Neuron (in vitro differentiated cells): ENCODE data around the gene PSMD13.

Experiments used
- H2AFZ ChIP-seq: one replicate; pipeline ENCODE4 v1.6.1; 2013; ENCODE audit warnings: low read depth, mild to moderate bottlenecking, inconsistent platforms, low read length, moderate library complexity
- H3K27me3 ChIP-seq: one replicate; pipeline ENCODE4 v1.6.1; 2013; ENCODE audit warnings: low read length; ENCODE audit not compliant: insufficient read depth
- H3K36me3 ChIP-seq: one replicate; pipeline ENCODE4 v1.6.1; 2013; ENCODE audit warnings: low read length; ENCODE audit not compliant: insufficient read depth
- H3K4me1 ChIP-seq: one replicate; pipeline ENCODE4 v1.6.1; 2013; ENCODE audit warnings: low read length; ENCODE audit not compliant: insufficient read depth
- H3K4me3 ChIP-seq: 2 replicates; pipeline ENCODE4 v1.5.1; 2013; ENCODE audit warnings: mild to moderate bottlenecking, low read length, moderate library complexity
- H3K9me3 ChIP-seq: one replicate; pipeline ENCODE4 v1.6.1; 2013; ENCODE audit warnings: low read length

PSMD13 gene

GRCh38 chr11:199782-200181, 37.0 kb upstream of the PSMD13 start:
- Histone ChIP-seq H3K36me3 (peaks cover 14% of the 10 kb centered on the region), H3K27me3 (no peaks in the 10 kb centered on the region), H2AFZ (no peak overlapping the region), H3K9me3 (no peaks in the 10 kb centered on the region), H3K4me1 (no peaks in the 10 kb centered on the region), H3K4me3 (no peak overlapping the region)

GRCh38 chr11:200224-201003, 36.4 kb upstream of the PSMD13 start:
- Histone ChIP-seq H2AFZ (no peak overlapping the region), H3K4me1 (no peaks in the 10 kb centered on the region), H3K9me3 (no peaks in the 10 kb centered on the region), H3K27me3 (no peaks in the 10 kb centered on the region), H3K4me3 (no peak overlapping the region), H3K36me3 (peaks cover 20% of the 10 kb centered on the region)

- Histone ChIP-seq H3K4me3 (no peak overlapping the region), H3K9me3 (no peaks in the 10 kb centered on the region), H3K36me3 (peaks cover 24% of the 10 kb centered on the region), H2AFZ (no peak overlapping the region), H3K4me1 (peaks cover 10% of the 10 kb centered on the region), H3K27me3 (no peaks in the 10 kb centered on the region)
Measured at GRCh38 chr11:201966-202365, 34.8 kb upstream of the PSMD13 start.

GRCh38 chr11:202490-202889, 34.3 kb upstream of the PSMD13 start:
- no peak overlapping the region for H2AFZ ChIP-seq
- no peak overlapping the region for H3K4me3 ChIP-seq
- no peaks in the 10 kb centered on the region for H3K27me3 ChIP-seq
- peaks cover 24% of the 10 kb centered on the region for H3K36me3 ChIP-seq
- H3K9me3 ChIP-seq: no peaks in the 10 kb centered on the region
- H3K4me1 ChIP-seq: peaks cover 10% of the 10 kb centered on the region

- Histone ChIP-seq H3K9me3 (no peaks in the 10 kb centered on the region), H3K36me3 (peaks cover 24% of the 10 kb centered on the region), H3K27me3 (no peaks in the 10 kb centered on the region), H3K4me3 (no peak overlapping the region), H3K4me1 (peaks cover 13% of the 10 kb centered on the region), H2AFZ (no peak overlapping the region)
Measured at GRCh38 chr11:203056-203944, 33.5 kb upstream of the PSMD13 start.

GRCh38 chr11:203945-204586, 32.7 kb upstream of the PSMD13 start:
- no peak overlapping the region for H3K4me3 ChIP-seq
- H3K36me3 ChIP-seq: peaks cover 24% of the 10 kb centered on the region
- peaks cover 15% of the 10 kb centered on the region for H3K4me1 ChIP-seq
- H3K9me3 ChIP-seq: no peaks in the 10 kb centered on the region
- no peaks in the 10 kb centered on the region for H3K27me3 ChIP-seq
- H2AFZ ChIP-seq: no peak overlapping the region

- H2AFZ ChIP-seq: no peak overlapping the region
- no peaks in the 10 kb centered on the region for H3K9me3 ChIP-seq
- H3K4me1 ChIP-seq: peaks cover 20% of the 10 kb centered on the region
- peaks cover 27% of the 10 kb centered on the region for H3K36me3 ChIP-seq
- H3K27me3 ChIP-seq: no peaks in the 10 kb centered on the region
- no peak overlapping the region for H3K4me3 ChIP-seq
Measured at GRCh38 chr11:204587-205109, 32.1 kb upstream of the PSMD13 start.

- Histone ChIP-seq H3K36me3 (peaks cover 35% of the 10 kb centered on the region), H3K4me1 (peaks cover 28% of the 10 kb centered on the region), H3K9me3 (no peaks in the 10 kb centered on the region), H3K4me3 (peak overlapping the region; percentile 60), H3K27me3 (no peaks in the 10 kb centered on the region), H2AFZ (no peak overlapping the region)
Measured at GRCh38 chr11:205221-206001, 31.4 kb upstream of the PSMD13 start.

GRCh38 chr11:206002-206384, 30.8 kb upstream of the PSMD13 start:
- H3K36me3 ChIP-seq: peaks cover 41% of the 10 kb centered on the region

GRCh38 chr11:206526-207207, 30.1 kb upstream of the PSMD13 start:
- no peak overlapping the region for H2AFZ ChIP-seq
- peak overlapping the region; percentile 60 for H3K4me3 ChIP-seq
- H3K27me3 ChIP-seq: no peaks in the 10 kb centered on the region
- H3K4me1 ChIP-seq: peaks cover 28% of the 10 kb centered on the region
- peaks cover 44% of the 10 kb centered on the region for H3K36me3 ChIP-seq
- H3K9me3 ChIP-seq: no peaks in the 10 kb centered on the region

More at GRCh38 chr11:206002-206384, 30.8 kb upstream of the PSMD13 start:
- Histone ChIP-seq H3K4me3 (peak overlapping the region; percentile 60), H3K4me1 (peaks cover 28% of the 10 kb centered on the region), H3K9me3 (no peaks in the 10 kb centered on the region), H2AFZ (no peak overlapping the region), H3K27me3 (no peaks in the 10 kb centered on the region)

- Histone ChIP-seq H3K27me3 (no peaks in the 10 kb centered on the region), H2AFZ (no peak within 1 kb of the TSS), H3K4me1 (peaks cover 28% of the 10 kb centered on the region), H3K9me3 (no peaks in the 10 kb centered on the region), H3K4me3 (peak within 1 kb of the TSS; percentile 60), H3K36me3 (peaks cover 50% of the 10 kb centered on the region)
Measured at GRCh38 chr11:207208-207862, 29.4 kb upstream of the PSMD13 start, which contains the start of the genes BET1L and RIC8A. TSS of gene BET1L (minus strand) at chr11:207399. CDS start at chr11:207321, 78 bp downstream. TSS of gene RIC8A (plus strand) at chr11:207708. CDS start at chr11:208855, 1,147 bp downstream.
